ENCODE data around the gene NAP1L4. TPM values are rescaled to one million over a fixed set of nuclear protein-coding genes. Genes with fewer than 3 reads are reported as not detected.
A peak's percentile ranks its signal among the peaks of the same experiment; 100 is the strongest.

NAP1L4 gene
- total RNA-seq, 6 experiments from 2014 or later, result 37.6 to 76.0 (median 56.9) TPM

- H3K27ac ChIP-seq, result no peak overlapping the region
- no peaks in the 10 kb centered on the region for H3K36me3 ChIP-seq
- TF ChIP-seq POLR2A (IDR thresholded peaks at IDR 0.05), result no peak
- TF ChIP-seq CTCF (IDR thresholded peaks at IDR 0.05), result no peak
- intact Hi-C loops (cut with DNase I), result no loop called here
- WGBS (ENCODE audit: insufficient coverage, low coverage, low lambda C conversion rate, missing lambda C conversion rate), result no CpG with 5 or more reads among the region's 5 CpGs
- no peaks in the 10 kb centered on the region for H3K27me3 ChIP-seq
- H3K9me3 ChIP-seq, result no peaks in the 10 kb centered on the region
- H3K4me3 ChIP-seq, result no peak overlapping the region
- ATAC-seq (peak; percentile 18 to 81 (median 36)), DNase-seq (peak in 1 of 3 donors; percentile 64)
- H3K4me1 ChIP-seq, result no peaks in the 10 kb centered on the region
Measured at GRCh38 chr11:2912498-2912897, 79.6 kb downstream of the NAP1L4 start.

- H3K27ac ChIP-seq, result no peak overlapping the region
- 72% methylated on average over 6 of the region's 12 CpGs for WGBS (ENCODE audit: insufficient coverage, low coverage, low lambda C conversion rate, missing lambda C conversion rate)
- no peaks in the 10 kb centered on the region for H3K4me1 ChIP-seq
- DNase-seq, result no peak
- H3K4me3 ChIP-seq, result no peak overlapping the region
- H3K9me3 ChIP-seq, result no peaks in the 10 kb centered on the region
- no peak for ATAC-seq
- no peaks in the 10 kb centered on the region for H3K27me3 ChIP-seq
- intact Hi-C loops (cut with DNase I), result no loop called here
- no peaks in the 10 kb centered on the region for H3K36me3 ChIP-seq
- no peak for TF ChIP-seq POLR2A (IDR thresholded peaks at IDR 0.05)
- no peak for TF ChIP-seq CTCF (IDR thresholded peaks at IDR 0.05)
Measured at GRCh38 chr11:2911785-2912391, 80.2 kb downstream of the NAP1L4 start.

- TF ChIP-seq POLR2A (IDR thresholded peaks at IDR 0.05) (no peak), CTCF (IDR thresholded peaks at IDR 0.05) (no peak)
- DNase-seq (no peak), ATAC-seq (no peak)
- Histone ChIP-seq H3K27me3 (no peaks in the 10 kb centered on the region), H3K36me3 (no peaks in the 10 kb centered on the region), H3K4me1 (no peaks in the 10 kb centered on the region), H3K27ac (no peak overlapping the region), H3K9me3 (no peaks in the 10 kb centered on the region), H3K4me3 (no peak overlapping the region)
- 88% methylated on average over 8 of the region's 18 CpGs for WGBS (ENCODE audit: insufficient coverage, low coverage, low lambda C conversion rate, missing lambda C conversion rate)
- intact Hi-C loops (cut with DNase I), result no loop called here
Measured at GRCh38 chr11:2911088-2911784, 80.9 kb downstream of the NAP1L4 start.

GRCh38 chr11:2910401-2910955 lies 81.7 kb downstream of the NAP1L4 start:
- DNase-seq, result no peak

More at GRCh38 chr11:2910401-2910955, 81.7 kb downstream of the NAP1L4 start:
- Histone ChIP-seq H3K27me3 (no peaks in the 10 kb centered on the region), H3K27ac (no peak overlapping the region), H3K9me3 (no peaks in the 10 kb centered on the region), H3K4me3 (no peak overlapping the region), H3K36me3 (no peaks in the 10 kb centered on the region), H3K4me1 (no peaks in the 10 kb centered on the region)
- TF ChIP-seq CTCF (IDR thresholded peaks at IDR 0.05) (no peak), POLR2A (IDR thresholded peaks at IDR 0.05) (no peak)
- intact Hi-C loops (cut with DNase I), result no loop called here
- no peak for ATAC-seq
- 93% methylated on average over 3 of the region's 13 CpGs for WGBS (ENCODE audit: insufficient coverage, low coverage, low lambda C conversion rate, missing lambda C conversion rate)

Measured in right lobe of liver (tissue), 6 donors.